DND-41 (cell line): Measurements from ENCODE around the gene ZNF789.
A peak's percentile ranks its signal among the peaks of the same experiment; 100 is the strongest.

Experiments used
- ATAC-seq: fragments of 200-7000 bp; cut with Tn5 transposase; 3 replicates; pipeline ENCODE4 v1.9.1; 2021; ENCODE audit warnings: low read depth; ENCODE audit not compliant: insufficient read depth
- DNase-seq: peaks from one replicate; pipeline ENCODE4 v3.0.0-alpha.2; 2020
- H2AFZ ChIP-seq: 2 replicates; pipeline ENCODE4 v1.6.0; 2012; ENCODE audit warnings: low read depth, low read length
- H3K27ac ChIP-seq: 2 replicates; pipeline ENCODE4 v1.5.1; 2012; ENCODE audit warnings: low read length, inconsistent platforms
- H3K27me3 ChIP-seq: fragments of 200-600 bp; sonication (generic); 2 replicates; pipeline ENCODE4 v1.6.0; 2012; ENCODE audit warnings: low read length, mild to moderate bottlenecking, inconsistent platforms; ENCODE audit not compliant: insufficient read depth, poor library complexity
- H3K36me3 ChIP-seq: 2 replicates; pipeline ENCODE4 v1.5.1; 2012; ENCODE audit warnings: low read length, inconsistent platforms; ENCODE audit not compliant: insufficient read depth
- H3K4me1 ChIP-seq: 2 replicates; pipeline ENCODE4 v1.5.1; 2012; ENCODE audit warnings: mild to moderate bottlenecking, low read length; ENCODE audit not compliant: insufficient read depth
- H3K4me2 ChIP-seq: 2 replicates; pipeline ENCODE4 v1.6.0; 2012; ENCODE audit warnings: mild to moderate bottlenecking, moderate library complexity, low read length, inconsistent platforms; ENCODE audit not compliant: insufficient read depth
- H3K4me3 ChIP-seq, 2 experiments: fragments of 200-600 bp in 1 of 2; shearing (Covaris generic) in 1 of 2; 2 replicates each; pipeline ENCODE4 v1.5.1; 2012 to 2016; ENCODE audit warnings: inconsistent platforms in 2 of 2, low read length in 2 of 2, mild to moderate bottlenecking in 2 of 2, low read depth in 1 of 2, moderate library complexity in 1 of 2
- H3K79me2 ChIP-seq: 2 replicates; pipeline ENCODE4 v1.6.0; 2012; ENCODE audit warnings: low read length, inconsistent platforms; ENCODE audit not compliant: insufficient read depth
- H3K9ac ChIP-seq: 2 replicates; pipeline ENCODE4 v1.6.0; 2012; ENCODE audit warnings: low read depth, mild to moderate bottlenecking, inconsistent platforms, low read length, moderate library complexity
- H3K9me3 ChIP-seq: 2 replicates; pipeline ENCODE4 v1.5.1; 2012; ENCODE audit warnings: low read length, moderate library complexity, mild to moderate bottlenecking, inconsistent platforms; ENCODE audit not compliant: insufficient read depth, severe bottlenecking
- H4K20me1 ChIP-seq: 2 replicates; pipeline ENCODE4 v1.6.0; 2012; ENCODE audit warnings: low read length; ENCODE audit not compliant: insufficient read depth
- EZH2 ChIP-seq: IDR thresholded peaks from 3 replicates; pipeline ENCODE4 v1.6.1; 2012; ENCODE audit warnings: borderline replicate concordance, low read depth, mild to moderate bottlenecking, moderate library complexity, low read length, inconsistent platforms; ENCODE audit not compliant: severe bottlenecking
- TF ChIP-seq, protein P1 (sequence below): IDR thresholded peaks from 2 replicates; pipeline ENCODE4 v1.5.1; 2012; ENCODE audit warnings: borderline replicate concordance, low read length, moderate library complexity, mild to moderate bottlenecking; ENCODE audit not compliant: poor library complexity, severe bottlenecking; ENCODE audit errors: extremely low read depth

ZNF789 gene

DNA sequence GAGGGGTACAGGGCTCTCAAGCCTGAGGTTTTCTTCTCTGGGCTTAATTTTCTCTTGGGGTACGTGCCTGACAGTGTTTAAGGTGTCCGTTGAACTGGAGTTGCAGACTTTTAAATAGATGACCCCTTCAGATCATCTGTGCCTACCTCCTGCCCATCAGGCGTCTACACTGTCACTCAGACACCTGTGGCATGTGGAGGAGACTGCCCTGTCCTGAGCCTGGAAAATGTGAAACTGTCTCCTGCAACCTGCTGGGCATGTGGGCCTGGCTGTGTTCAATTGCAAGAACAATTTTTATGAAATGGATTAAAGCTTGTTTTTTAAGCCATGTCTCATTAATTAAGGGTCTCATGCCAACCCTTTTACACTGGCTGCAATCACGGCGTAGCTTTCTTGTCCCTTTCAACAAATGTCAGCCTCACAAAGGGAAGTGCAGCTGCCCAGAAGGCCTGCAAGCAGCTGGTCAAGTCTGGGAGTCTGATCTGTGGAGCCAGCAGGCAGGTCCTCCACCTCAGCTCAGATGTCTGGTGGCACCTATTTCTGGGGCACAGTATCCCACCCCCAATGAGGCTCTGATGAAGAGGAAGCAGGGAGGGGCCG is 15.5 kb upstream of the ZNF789 start:
- Histone ChIP-seq H3K27ac (no peak overlapping the region), H2AFZ (no peak overlapping the region), H3K4me1 (peaks cover 8% of the 10 kb centered on the region), H3K27me3 (no peaks in the 10 kb centered on the region), H3K4me3 (no peak overlapping the region), H3K9ac (no peak overlapping the region), H3K9me3 (no peaks in the 10 kb centered on the region), H4K20me1 (peaks cover 85% of the 10 kb centered on the region), H3K79me2 (peaks cover 67% of the 10 kb centered on the region), H3K4me2 (no peak overlapping the region), H3K36me3 (peaks cover 98% of the 10 kb centered on the region)
- no peak for ATAC-seq
- TF ChIP-seq, protein P1, sequence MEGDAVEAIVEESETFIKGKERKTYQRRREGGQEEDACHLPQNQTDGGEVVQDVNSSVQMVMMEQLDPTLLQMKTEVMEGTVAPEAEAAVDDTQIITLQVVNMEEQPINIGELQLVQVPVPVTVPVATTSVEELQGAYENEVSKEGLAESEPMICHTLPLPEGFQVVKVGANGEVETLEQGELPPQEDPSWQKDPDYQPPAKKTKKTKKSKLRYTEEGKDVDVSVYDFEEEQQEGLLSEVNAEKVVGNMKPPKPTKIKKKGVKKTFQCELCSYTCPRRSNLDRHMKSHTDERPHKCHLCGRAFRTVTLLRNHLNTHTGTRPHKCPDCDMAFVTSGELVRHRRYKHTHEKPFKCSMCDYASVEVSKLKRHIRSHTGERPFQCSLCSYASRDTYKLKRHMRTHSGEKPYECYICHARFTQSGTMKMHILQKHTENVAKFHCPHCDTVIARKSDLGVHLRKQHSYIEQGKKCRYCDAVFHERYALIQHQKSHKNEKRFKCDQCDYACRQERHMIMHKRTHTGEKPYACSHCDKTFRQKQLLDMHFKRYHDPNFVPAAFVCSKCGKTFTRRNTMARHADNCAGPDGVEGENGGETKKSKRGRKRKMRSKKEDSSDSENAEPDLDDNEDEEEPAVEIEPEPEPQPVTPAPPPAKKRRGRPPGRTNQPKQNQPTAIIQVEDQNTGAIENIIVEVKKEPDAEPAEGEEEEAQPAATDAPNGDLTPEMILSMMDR, result no peak
- TF ChIP-seq EZH2, result no peak
- DNase-seq, result no peak

DNA sequence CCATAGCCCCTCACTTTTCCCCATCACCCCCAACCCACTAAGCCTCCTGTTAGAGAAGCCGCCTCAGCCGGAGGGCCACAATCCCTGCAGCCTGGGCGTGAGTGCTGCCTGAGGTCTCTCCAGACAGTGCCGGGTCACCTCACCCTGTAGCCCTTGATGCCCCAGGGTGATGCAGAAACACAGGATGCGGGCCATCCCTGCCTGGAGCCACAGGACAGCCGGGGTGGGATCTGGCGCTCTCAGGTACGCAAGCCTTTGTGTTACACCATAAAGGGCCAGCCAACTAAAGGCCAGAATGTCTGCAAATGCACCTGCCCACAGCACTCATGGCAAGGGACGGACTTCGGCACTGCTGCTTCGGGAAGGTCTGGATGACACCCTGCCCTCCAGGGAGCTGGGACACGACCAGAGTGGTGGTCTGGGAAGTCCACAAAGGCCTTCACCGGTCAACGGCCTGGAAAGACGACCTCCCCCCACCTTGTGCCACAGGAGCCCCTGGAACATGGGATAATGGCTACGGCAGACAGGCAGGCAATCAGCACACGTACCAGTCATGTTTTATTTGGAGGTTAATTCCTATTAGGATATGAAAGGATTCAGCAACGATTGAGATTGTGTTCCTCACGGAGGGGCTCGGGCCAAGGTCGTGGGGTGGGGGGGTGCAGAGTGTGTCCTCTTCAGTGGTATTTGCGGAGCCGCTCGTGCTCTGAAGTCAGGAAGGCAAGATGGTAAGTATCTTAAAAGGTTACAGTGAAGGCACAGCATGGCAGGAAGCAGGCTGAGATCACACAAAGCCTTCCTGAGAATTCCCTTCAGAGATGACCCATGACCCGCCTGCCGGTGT is 14.8 kb upstream of the ZNF789 start:
- no peak overlapping the region for H3K27ac ChIP-seq

DNA sequence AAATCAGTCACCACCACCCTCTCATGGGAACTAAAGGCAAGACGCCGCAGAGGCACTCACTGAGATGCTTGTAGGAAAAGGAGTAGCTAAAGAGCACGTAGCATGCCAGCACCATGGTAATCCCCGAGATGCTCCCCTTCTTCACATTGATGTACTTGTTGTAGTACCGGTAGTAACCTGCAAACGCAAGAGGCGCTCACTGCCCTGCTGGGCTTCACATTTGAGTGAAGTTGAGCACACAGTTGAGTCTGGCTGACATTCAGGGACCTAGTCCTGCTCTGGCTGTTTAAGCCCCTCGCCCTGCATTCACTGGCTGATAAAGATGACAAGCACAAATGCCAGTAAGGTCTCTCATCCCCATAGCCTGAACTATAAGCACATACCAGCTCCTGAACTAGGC is 13.6 kb upstream of the ZNF789 start:
- Histone ChIP-seq H3K27ac (no peak overlapping the region), H3K4me1 (peaks cover 23% of the 10 kb centered on the region), H3K27me3 (no peaks in the 10 kb centered on the region), H2AFZ (no peak overlapping the region), H3K4me3 (no peak overlapping the region), H3K36me3 (peaks cover 94% of the 10 kb centered on the region), H4K20me1 (peaks cover 79% of the 10 kb centered on the region), H3K9ac (no peak overlapping the region), H3K79me2 (peaks cover 86% of the 10 kb centered on the region), H3K4me2 (no peak overlapping the region), H3K9me3 (no peaks in the 10 kb centered on the region)
- DNase-seq (peak; percentile 52), ATAC-seq (peak; percentile 73)
- TF ChIP-seq EZH2, result no peak
- TF ChIP-seq, protein P1, result peak; percentile 67

More for the DNA sequence above, 14.8 kb upstream of the ZNF789 start:
- Histone ChIP-seq H3K36me3 (peaks cover 96% of the 10 kb centered on the region), H2AFZ (no peak overlapping the region), H3K79me2 (peaks cover 73% of the 10 kb centered on the region), H3K4me2 (no peak overlapping the region), H3K9ac (no peak overlapping the region), H3K4me1 (peaks cover 11% of the 10 kb centered on the region), H4K20me1 (peaks cover 82% of the 10 kb centered on the region), H3K9me3 (no peaks in the 10 kb centered on the region), H3K4me3 (no peak overlapping the region), H3K27me3 (no peaks in the 10 kb centered on the region)
- TF ChIP-seq EZH2, result no peak
- TF ChIP-seq, protein P1, result no peak
- no peak for ATAC-seq
- DNase-seq, result no peak
